HG03469 (cell line): ENCODE measurements around the gene EIF1AD.

ENCODE experiments used
- ATAC-seq: cut with Tn5 transposase; IDR thresholded peaks from one replicate; pipeline ENCODE4 v1.9.1; 2021; ENCODE audit warnings: mild to moderate bottlenecking, moderate library complexity, moderate number of reproducible peaks; ENCODE audit not compliant: unreplicated experiment

EIF1AD gene

DNA sequence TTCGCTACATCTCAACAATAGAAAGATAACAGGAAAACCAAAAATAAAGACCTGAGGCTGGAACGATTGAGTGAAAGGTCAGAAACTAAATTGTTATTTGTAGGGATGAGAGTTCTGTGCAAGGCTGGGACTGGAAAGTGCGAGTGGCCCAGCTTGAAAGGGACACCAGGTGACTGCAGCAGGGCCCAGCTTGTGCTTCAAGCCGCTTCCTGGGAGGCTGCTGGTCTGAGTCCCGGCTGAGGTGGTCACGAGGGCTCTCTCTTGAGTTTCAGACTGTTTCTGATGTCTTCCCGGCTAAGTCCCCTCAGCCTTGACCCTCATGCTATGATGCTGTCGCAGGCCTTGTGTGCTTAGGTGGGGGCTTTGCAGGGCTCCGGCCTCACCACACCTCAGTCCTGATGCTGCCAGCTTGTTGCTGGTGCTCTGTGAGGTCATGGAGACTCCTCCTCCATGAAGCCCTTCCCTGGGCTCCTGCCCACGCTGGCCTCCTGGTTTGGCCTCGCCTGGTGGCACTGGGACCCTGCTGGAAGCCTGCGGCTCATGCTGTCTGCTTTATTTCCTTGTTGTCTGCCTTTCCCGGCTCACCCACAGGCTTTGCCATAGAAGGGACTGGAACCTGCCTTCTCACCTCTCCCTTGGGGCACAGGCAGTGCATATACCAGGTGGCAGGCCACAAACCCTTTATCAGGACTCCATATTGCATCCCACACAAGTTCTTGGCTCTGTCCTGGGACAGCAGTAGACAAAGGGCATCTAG lies 4.4 kb upstream of the EIF1AD start:
- no peak for ATAC-seq

DNA sequence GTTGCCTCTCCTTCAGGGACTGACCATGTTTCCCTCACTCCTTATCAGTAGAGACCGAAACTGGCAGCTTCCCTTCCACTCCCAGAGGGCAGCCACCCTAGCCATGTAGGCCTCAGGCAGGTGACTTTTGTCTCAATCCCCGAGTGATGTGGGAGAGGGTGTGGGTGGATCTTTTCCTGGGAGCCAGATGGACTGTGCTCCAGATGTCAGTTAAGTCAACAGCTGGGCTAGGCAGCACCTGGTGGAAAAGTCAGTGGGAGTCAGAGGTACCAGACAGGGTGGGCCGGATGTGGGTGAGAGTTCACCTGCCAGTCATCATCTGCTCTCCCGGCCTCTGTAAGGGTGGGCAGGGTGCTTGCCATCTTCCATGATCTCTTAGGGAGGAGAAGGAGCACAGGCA lies 2.2 kb upstream of the EIF1AD start:
- no peak for ATAC-seq

DNA sequence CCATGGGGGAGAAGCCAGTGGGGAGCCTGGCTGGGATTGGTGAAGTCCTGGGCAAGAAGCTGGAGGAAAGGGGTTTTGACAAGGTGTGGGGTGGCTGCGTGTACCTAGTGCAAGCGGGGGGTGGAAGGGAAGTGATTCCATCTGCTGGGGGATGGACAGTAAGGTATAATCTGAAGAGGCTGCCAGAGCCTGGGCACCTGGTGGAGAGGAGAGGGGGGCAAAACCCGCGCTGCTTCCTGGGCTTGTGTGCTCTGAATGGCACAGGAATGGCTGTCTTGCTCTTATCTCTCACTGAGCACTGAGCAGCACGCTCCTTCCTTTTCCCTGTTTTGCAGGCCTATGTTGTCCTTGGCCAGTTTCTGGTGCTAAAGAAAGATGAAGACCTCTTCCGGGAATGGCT lies 1.3 kb upstream of the EIF1AD start:
- no peak for ATAC-seq

DNA sequence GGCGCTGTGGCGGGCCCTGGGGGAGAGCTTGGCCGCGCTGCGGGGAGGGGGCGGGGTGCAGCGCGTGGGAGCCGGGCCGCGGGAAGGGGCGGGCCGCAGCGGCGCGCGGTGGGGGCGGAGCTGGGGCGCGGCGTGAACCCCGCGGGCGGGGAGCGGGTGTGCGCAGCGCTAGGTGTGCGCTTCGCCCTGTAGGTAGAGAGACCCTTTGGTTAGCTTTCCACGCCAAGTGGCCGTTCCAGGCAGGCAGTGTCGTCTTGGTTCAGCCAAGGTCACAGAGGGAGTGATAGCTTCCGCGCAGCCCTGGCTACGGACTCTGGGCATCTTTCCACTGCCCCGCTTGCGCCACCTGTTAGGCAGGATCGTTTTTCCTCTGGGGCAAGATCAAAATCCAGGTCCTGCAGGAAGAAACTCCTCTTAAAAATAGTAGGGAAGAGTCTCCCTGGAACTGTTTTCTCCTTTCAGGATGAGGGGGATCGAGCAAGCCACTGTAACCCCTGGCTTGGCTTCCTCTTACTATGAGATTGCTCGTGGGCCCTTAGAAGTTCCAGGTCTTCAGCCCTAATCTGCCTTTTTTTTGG lies 780 bp upstream of the EIF1AD start:
- peak; percentile 12 for ATAC-seq

DNA sequence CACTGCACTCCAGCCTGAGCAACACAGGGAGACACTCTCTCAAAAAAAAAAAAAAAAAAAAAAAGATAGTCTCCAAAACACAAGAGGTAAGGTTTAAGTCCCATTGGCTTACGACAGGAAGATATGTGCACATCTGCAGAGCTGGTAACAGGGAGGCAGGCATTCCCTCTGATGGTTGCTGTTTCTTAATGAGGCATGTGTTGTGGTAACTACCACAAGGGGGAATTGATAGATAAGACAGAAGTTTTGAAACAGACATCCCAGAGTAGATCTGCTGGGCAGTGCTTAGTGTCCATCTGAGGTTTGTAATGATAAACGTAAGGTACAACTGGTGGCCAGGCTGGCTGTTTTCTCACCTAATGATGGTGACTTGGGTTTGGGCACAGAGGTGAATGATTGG lies 4.7 kb downstream of the EIF1AD start:
- ATAC-seq = no peak

DNA sequence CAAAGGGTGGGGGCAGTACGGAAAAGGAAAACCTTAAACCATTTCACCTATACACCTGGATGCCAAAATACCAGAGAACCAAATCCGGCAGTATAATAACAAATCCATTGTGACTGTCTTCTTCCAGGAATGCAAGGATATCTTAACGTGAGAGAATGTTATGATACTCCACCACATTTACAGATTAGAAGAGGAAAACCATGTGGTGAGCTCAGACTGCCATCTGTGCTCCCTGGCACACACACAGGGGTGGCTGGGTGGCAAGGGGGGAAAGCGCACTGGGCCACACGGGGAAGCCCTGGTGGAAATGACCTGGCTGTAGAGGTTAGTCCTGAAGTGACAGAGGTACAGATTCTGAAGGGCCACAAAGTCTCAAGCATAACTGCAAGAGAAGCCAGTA lies 9.9 kb downstream of the EIF1AD start:
- no peak for ATAC-seq

DNA sequence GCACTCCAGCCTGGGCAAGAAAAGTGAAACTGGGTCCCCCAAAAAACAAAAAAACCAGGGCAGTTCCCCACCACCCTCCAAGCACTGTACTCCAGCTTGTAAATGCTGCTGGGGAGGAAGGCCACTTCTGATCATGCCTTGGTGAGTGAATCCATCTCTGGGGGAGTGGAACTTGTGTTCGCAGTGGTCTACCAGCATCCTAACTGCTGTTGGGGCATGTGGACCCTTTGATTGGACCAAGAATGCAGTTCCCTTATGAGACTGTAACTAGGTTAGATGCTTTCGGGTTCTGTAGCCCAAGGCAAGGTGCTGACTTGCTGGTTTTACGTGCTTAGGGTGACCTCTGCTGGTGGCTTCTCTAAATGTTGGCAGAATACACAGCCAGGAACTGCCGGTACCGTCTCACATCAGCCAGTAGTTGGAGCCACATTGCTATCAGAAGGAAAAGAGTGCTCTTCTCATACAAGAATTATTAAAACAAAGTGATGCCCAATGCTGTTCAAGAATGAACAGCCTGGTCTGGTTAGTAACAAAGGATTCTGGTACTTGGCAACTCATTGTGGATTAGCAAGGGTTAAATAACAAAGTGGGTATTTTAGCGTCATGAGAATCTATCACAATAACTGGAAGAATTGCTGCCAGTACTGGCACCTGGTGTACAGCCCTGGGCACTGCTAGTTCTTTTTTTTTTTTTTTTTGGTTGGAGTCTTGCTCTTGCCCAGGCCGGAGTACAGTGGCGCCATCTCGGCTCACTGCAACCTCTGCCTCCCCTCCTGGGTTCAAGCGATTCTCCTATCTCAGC lies 13.0 kb downstream of the EIF1AD start:
- peak; percentile 78 for ATAC-seq

DNA sequence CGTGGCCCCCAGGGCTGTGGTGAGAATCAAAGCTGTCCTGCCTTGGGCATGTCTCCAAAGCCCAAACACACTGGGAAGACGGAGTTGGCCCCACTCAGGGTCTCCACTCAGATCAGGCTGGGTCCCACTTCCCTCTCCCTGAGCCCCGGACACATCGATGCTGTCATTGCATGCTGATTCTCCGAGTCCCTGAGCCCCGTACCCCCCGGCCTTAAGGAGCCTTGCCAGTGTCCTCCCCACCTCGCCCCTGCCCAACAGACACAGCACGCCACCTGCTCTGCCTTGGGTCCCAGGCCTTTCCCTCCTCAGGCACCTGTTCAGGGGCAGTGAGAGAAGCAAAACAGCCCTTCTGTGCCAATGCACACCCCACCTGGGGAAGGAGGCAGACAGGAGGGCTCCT lies 14.6 kb downstream of the EIF1AD start:
- ATAC-seq = no peak

DNA sequence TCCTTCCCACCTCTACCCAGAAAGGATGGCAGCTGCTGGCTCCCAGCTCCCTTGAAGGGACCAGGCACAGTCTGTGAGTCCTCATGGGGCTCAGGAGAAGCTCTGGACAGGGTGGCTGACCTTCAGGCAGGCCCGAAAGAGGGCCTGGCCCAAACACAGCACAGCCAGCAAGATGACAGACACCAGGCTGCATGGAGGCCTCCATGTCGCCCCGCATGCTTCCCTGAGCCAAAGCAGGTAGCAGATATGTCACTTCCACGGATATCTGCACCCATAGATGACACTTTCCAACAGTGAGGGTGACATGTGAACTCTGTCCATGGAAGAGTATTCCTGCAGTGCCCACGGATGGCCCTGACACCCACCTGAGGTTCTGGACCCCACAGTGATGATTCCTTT lies 18.4 kb downstream of the EIF1AD start:
- ATAC-seq = no peak

DNA sequence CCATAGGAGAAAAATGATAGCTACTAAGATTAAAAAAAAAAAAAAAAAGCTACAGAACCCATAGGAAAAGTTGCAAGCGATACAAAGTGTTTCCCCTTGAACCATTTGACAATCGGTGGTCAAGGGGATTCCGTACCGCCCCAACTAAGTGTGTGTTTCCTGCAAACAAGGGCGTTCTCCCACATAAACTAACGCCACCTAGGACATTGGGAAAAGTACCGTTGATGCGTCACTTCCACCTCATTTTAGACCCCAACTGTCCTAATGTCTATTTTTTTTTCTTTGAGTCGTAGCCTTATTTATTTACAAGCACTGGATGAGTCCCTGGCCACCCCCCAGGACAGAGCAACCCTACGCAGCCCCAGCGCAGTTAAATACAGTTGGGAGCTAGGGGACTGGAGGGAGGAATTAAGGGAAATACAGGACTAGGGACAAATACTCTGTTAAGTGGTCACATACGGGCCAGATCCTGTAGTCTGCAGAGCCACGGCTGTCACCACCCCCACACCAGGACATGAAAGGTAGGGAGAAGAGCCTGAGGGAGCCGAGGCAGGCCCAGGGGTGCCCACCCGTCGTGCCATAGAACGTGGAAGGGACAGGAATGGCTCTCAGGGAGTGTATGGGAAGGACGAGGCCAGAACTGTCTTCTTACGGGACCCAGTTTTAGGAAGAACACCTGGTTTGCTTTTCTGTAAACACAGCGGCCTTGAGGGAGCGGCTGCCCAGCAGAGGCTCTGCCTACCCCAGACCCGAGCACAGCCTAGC lies 19.0 kb downstream of the EIF1AD start:
- no peak for ATAC-seq

DNA sequence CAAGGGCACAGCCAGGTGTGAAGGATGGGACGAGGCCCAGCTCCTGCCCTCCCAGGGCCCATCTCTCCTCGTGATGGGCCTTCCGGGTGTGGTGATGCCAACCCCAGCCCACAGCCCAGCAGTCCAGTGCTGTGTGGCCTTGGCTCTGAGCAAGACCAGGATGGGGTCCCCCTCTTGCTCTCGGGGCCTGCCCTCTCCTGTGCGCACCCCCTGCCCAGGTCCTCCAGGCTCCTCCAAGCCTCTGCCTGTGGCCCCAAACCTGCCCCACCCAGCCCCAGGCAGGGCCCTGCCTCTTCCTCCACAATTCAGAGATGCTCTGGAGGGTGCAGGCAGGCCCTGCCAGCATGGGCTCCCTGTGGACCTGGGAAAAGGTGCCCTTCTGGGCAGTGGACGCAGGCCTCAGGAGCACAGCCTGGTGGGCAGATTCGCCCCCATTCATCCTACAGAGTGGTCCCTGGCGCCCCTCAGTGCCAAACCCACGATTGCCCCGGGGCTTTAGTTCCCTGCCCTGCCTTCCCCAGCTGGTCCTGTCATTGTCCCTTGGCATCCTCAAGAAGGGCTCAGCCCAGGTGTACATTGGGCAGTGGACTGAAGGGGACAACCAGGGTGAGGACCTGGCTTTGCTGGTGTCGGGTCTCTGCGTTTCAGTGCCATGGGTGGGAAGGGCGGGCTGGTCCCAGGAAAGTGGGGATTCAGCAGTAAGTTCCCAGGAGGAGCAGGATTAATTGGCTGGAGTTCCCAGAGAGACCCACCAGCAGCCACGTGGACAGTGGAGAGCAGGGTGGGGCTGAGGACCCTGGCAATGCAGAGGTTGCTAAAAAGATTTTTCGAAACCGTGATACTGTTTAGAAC lies 19.8 kb downstream of the EIF1AD start:
- ATAC-seq = no peak

DNA sequence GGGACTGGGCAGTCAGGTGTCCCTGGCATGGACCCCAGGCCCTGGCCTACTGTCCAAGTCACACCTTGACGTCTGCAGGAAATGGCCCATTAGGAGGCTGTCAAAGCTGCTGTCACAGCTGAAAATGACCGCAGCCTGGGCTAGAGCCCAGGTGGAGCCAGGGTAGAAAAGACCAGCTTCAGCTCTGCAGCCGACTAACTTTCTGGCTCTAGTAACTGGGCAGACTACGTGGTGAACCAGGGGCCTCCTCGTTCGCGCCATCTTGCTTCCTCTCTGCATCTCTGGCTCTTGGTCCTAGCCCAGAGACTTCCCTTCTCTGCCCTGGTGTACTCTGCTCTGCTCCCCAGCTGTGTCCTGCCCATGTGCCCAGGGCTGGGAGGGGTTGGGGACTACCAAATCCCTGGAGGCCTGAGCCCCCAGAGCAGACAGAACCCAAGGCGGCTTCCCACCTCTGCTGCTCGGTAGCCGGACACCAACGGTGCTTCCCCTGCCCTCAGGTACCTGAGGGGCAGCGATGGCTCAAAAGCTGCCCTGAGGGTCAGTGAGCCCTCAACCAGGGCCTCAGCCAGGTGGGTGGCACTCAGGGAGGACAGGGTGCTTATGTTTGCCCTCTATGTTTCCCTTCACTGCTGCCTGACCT lies 20.7 kb downstream of the EIF1AD start:
- ATAC-seq = no peak

DNA sequence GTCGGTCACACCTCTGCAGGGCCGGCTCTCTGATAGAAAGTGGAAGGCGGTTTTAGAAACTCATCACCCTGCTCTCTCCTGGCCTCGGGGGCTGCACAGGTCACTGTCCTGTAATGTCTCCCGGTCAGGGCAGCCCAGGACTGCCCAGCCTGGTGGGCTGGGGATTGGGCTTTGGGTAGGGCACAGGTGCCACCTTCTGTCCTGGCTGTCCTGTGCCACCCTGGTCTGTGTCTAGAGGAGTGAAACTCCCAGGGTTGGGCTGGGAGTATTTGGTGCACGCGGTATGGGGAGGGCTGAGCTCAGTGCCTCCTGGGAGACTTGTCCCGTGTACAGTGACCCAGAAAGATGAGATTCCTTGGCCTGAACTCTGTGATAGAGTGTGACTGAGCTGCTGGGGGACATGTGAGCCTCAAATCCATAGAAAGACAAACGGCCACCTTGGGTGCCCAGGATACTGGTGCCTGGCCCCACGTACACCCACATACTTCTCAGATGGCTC lies 22.6 kb downstream of the EIF1AD start:
- ATAC-seq = no peak

DNA sequence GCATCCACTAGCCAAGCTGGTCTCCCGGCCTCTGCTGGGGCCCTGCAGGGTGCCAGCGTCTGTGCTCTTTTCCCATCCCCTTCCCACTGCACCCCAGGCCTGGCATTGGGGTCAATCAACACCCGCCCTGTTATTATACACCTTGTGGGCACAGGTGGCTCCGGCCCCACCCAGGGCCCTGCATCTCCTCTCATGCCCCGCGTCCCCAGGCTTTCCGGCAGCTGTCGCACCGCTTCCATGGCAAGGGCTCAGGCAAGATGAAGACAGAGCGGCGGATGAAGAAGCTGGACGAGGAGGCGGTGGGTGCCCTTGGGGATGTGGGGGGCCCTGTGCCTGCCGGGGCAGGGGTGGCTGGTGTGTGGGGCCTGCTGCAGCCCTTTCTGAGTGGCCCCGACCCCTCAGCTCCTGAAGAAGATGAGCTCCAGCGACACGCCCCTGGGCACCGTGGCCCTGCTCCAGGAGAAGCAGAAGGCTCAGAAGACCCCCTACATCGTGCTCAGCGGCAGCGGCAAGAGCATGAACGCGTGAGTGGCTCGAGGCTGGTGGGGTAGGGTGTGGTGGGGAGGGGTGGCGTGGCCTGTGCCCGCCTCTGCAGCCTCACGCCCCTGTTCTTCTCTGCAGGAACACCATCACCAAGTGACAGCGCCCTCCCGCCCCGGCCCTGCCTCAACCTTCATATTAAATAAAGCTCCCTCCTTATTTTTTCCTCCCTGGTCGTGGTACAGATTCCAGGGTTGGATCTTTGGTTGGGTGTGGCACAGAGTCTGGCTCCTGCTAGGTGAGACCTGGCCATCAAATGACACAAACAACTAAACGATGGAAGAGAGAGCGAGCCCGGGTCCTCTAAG lies 23.3 kb downstream of the EIF1AD start:
- no peak for ATAC-seq

DNA sequence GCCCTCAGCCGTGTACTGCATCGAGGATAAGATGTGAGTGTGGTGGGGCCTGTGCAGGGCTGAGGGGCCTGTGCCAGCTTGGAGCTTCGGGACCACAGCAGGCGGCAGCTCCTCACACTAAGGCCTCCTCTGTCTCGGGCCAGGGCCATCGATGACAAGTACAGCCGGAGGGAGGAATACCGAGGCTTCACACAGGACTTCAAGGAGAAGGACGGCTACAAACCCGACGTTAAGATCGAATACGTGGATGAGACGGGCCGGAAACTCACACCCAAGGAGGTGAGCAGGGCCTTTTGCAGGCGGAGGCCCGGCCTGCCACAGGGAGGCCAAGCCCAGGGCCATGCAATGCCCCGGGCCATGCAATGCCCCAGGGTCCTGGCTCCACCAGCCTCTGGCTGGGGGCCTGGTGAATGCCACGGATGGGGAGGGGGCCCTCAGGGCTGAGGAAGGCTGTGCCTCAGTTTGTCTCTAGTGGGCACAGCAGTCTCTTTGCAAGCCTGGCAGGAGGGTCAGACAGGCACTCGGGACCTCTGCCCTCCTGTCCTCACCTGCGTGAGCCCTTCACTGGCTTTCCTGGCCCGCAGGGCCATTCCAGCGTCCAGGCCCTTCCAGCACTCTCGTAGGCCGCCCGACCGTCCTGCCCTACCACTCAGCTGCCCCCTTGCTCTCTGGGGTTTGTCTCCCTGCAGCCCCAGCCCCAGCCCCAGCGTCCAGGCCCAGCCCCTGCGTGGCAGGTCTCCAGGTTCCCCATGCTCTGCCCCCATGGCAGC lies 24.2 kb downstream of the EIF1AD start:
- ATAC-seq = no peak

DNA sequence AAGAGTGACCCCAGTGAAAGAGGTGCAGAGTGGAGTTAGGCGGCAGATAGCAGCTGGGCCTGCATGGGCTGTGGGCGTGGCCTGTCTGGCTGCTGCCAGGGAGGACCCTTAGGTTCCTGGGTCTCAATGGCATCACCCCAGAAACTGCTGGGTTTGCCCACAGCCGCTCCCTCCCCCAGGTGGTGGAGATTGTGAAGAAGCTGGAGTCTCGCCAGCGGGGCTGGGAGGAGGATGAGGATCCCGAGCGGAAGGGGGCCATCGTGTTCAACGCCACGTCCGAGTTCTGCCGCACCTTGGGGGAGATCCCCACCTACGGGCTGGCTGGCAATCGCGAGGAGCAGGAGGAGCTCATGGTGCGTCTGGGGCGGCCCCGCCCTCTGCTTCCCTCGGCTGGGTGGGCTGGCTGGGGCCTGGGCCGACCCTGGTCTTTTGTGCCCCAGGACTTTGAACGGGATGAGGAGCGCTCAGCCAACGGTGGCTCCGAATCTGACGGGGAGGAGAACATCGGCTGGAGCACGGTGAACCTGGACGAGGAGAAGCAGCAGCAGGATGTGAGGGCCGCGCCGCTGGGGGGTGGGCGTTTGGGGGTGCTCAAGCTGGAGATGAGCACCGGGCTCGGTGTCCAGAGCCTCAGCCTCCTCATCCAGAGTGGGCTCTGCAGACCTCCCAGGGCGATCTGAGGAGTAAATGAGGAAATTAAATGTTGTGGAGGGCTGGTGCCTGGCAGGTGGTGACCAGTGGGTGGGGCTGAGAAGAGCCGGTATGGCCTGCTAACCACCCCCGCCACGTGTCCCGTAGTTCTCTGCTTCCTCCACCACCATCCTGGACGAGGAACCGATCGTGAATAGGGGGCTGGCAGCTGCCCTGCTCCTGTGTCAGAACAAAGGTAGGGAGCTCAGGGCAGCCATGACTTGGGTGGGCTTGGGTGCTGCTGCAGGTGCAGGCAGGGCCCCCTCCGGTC lies 25.5 kb downstream of the EIF1AD start:
- no peak for ATAC-seq

DNA sequence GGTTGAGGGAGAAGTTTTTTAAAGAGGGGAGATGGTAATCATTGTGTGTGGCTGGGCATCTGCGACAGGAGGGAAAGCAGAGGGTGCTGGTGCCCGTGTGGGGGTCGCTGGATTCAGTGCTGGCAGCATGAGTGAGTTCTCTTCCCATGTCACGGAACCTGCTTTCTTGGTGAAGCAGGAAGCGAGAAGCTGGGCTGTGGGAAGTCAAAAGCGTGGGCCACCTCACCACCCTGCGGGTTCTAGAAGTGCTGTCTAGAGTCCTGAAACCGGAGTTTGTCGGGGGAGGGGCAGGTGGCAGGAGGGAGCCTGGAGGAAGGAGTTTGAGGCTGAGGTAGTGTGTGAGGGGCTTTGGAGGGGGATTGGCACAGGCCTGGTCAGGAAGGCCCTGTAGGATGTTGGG lies 26.2 kb downstream of the EIF1AD start:
- no peak for ATAC-seq
